Measurements from ENCODE around the gene TRIM16. TPM values are rescaled to one million over a fixed set of nuclear protein-coding genes. Genes with fewer than 3 reads are reported as not detected.

The TRIM16 gene
- total and polyA plus RNA-seq, 2 of the 8 experiments (the other 6 are each of a cell fraction or from before 2014, with no cell fraction given), result 15.2 to 29.1 TPM

DNA sequence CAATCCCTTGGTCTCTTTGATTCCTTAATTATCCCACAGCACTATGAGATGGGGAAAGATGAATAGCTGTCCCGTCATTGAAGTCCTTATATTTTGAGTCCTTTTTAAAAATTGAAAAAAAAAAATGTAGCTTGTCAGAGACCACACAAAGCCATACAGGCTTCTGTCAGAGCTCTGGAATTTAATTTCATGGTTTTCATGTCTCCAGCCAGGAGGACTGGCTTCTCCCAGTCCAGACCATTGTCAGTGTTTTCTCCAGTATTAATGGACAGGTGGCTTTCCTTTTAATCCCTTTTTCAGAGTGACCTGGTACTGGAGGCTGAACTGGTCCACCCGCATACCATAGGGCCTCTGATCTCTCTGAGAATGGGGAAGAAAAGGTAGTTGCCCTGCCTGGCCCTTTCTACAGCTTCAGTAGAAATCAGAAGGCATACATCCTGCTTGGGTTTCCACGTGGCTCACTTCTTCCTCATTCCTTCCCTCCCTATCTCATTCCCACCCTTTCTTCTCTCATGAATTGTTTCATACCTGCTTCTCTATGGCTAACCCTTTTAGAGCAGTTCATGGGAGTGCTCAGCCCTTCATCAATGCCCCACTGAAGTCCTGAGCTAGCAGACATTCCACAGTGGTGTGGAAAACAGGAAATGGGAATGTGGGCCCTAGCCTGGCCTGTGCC, 29.1 kb downstream of the TRIM16 start:
- no peak for FAIRE-seq
- Histone ChIP-seq H3K23ac (ENCODE audit: insufficient read length) (no peak overlapping the region), H3K27me3 (replicated peaks in 1 of 4; ENCODE audit: control insufficient read depth in 3 of 4, extremely low read depth in 1 of 4, insufficient read depth in 3 of 4, low read length in 3 of 4) (no peaks in the 10 kb centered on the region), H3K4me1 (replicated peaks in 1 of 4; ENCODE audit: control insufficient read depth in 3 of 4, insufficient read depth in 4 of 4, low read length in 3 of 4) (peaks cover 0 to 10% (median 7%) of the 10 kb centered on the region in 4 experiments; a peak in 4 of 7 replicates), H3K18ac (ENCODE audit: extremely low read depth, low read length) (no peak overlapping the region), H3K4me3 (ENCODE audit: extremely low read depth in 1 of 4, insufficient read depth in 2 of 4, low read depth in 3 of 4, low read length in 4 of 4) (no peak overlapping the region), H2BK20ac (ENCODE audit: low read length) (no peak overlapping the region), H4K20me1 (replicated peaks in 1 of 2; ENCODE audit: control insufficient read depth in 1 of 2, insufficient read depth in 2 of 2, low read length in 2 of 2) (no peaks in the 10 kb centered on the region), H2BK120ac (replicated peaks; ENCODE audit: low read depth, low read length) (no peak overlapping the region), H4K91ac (replicated peaks; ENCODE audit: insufficient read length, low read length) (no peak overlapping the region), H2AFZ (ENCODE audit: low read length) (no peak overlapping the region), H2AK5ac (ENCODE audit: low read depth, low read length) (no peak overlapping the region), H3K23me2 (ENCODE audit: low read depth, low read length) (no peaks in the 10 kb centered on the region), H3K9ac (replicated peaks in 1 of 4; ENCODE audit: extremely low read depth in 1 of 4, low read depth in 3 of 4, low read length in 3 of 4) (no peak overlapping the region), H3K14ac (ENCODE audit: insufficient read length) (no peak overlapping the region), H3K9me3 (ENCODE audit: insufficient read depth in 2 of 2, low read depth in 1 of 2, low read length in 1 of 2) (no peaks in the 10 kb centered on the region), H3K79me2 (ENCODE audit: control insufficient read depth in 1 of 2, insufficient read depth in 2 of 2, low read length in 2 of 2) (no peaks in the 10 kb centered on the region), H4K8ac (ENCODE audit: extremely low read depth, insufficient read depth, low read length) (no peak overlapping the region), H4K5ac (ENCODE audit: insufficient read length, low read depth, low read length) (no peak overlapping the region), H3K27ac (ENCODE audit: low read depth, low read length) (no peak overlapping the region), H2BK15ac (ENCODE audit: low read length) (no peak overlapping the region), H2BK5ac (ENCODE audit: low read depth, low read length) (no peak overlapping the region), H2BK12ac (ENCODE audit: low read depth, low read length) (no peak overlapping the region), H3K4ac (replicated peaks; ENCODE audit: insufficient read length, low read depth, low read length) (no peak overlapping the region), H3K36me3 (ENCODE audit: control insufficient read depth in 2 of 4, insufficient read depth in 4 of 4, low read length in 3 of 4) (peaks cover 0 to 10% (median 4%) of the 10 kb centered on the region in 4 experiments; a peak in 4 of 8 replicates), H3K79me1 (ENCODE audit: low read depth, low read length) (no peaks in the 10 kb centered on the region), H3K56ac (replicated peaks; ENCODE audit: insufficient read length, low read depth, low read length) (no peak overlapping the region), H3K4me2 (ENCODE audit: insufficient read depth in 1 of 2, low read depth in 2 of 2, low read length in 2 of 2) (no peak overlapping the region)
- 75% methylated on average over 3 of the region's 3 CpGs; no CpG with 5 or more reads in 1 of the 2 experiments for WGBS, 2 experiments (ENCODE audit: extremely low coverage in 1 of 2, insufficient coverage in 1 of 2, insufficient read length in 1 of 2, insufficient replicate concordance in 2 of 2, low coverage in 1 of 2, low lambda C conversion rate in 2 of 2, missing lambda C conversion rate in 1 of 2)
- CTCF ChIA-PET (ENCODE audit: partially characterized antibody), result no interaction called here
- no peak for TF ChIP-seq POLR2AphosphoS5 (IDR thresholded peaks at IDR 0.05; ENCODE audit: low read depth, low read length)
- no peak for TF ChIP-seq CBX5 (IDR thresholded peaks at IDR 0.05; ENCODE audit: low read depth, low read length)
- no peak for TF ChIP-seq MAFK (IDR thresholded peaks at IDR 0.05; ENCODE audit: low read depth, low read length)
- TF ChIP-seq, protein P1, sequence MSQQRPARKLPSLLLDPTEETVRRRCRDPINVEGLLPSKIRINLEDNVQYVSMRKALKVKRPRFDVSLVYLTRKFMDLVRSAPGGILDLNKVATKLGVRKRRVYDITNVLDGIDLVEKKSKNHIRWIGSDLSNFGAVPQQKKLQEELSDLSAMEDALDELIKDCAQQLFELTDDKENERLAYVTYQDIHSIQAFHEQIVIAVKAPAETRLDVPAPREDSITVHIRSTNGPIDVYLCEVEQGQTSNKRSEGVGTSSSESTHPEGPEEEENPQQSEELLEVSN (IDR thresholded peaks at IDR 0.05), result peak; percentile 48
- no peak for DNase-seq (ENCODE audit: low read depth in 1 of 2, low spot score in 2 of 2)
- POLR2A ChIA-PET (ENCODE audit: partially characterized antibody), result interaction anchor here (0.8 kb wide), 1 partner anchor 138 kb away, joined by 3 read pairs; no protein-coding TSS in a partner anchor

Measured in H1 (cell line).